Measurements from ENCODE around the gene CDH5.

- TF ChIP-seq EZH2 (IDR thresholded peaks at IDR 0.05; ENCODE audit: insufficient read depth, poor library complexity, severe bottlenecking), result no peak
- TF ChIP-seq EZH2phosphoT487 (IDR thresholded peaks at IDR 0.05; ENCODE audit: insufficient read depth, low read depth), result no peak
These were observed 32.5 kb downstream of the CDH5 start for GRCh38 chr16:66399031-66399430.
